T-cell (primary cell): Measurements from ENCODE around the gene ITGB3BP. TPM values are rescaled to one million over a fixed set of nuclear protein-coding genes. Genes with fewer than 3 reads are reported as not detected.
"Not testable (repeated sequence)": the region's sequence is repeated elsewhere in the genome, so short reads cannot be mapped to it uniquely, and the experiment has no call there.

Experiments
- ATAC-seq, 4 experiments: fragments of 200-7000 bp in 3 of 4; fragments of 150-1000 bp in 1 of 4; cut with Tn5 transposase; replicated peaks in 1 of 4; 1 replicate in 3 of 4; 2 replicates in 1 of 4; pipeline ENCODE4 v1.10.0; 2021; ENCODE audit warnings: moderate library complexity in 3 of 4, mild to moderate bottlenecking in 2 of 4, moderate number of reproducible peaks in 1 of 4
- CTCF ChIA-PET, 2 donors: fragments of 300-600 bp; sonication (Branson Sonifier 250); formaldehyde crosslinking; loops; one replicate each; lab custom pipeline; 2022; ENCODE audit warnings: antibody characterized with exemption in 2 of 2; lab: Charles Lee
- POLR2A ChIA-PET, 2 donors: fragments of 300-600 bp; sonication (Branson Sonifier 250); formaldehyde crosslinking; loops; one replicate each; lab custom pipeline; 2022; ENCODE audit warnings: antibody characterized with exemption in 2 of 2; lab: Charles Lee
- DNase-seq, 35 experiments: peaks; one replicate each; pipeline versions ENCODE4 v3.0.0 to v3.0.0-alpha.2; 2013 to 2023
- H3K27ac ChIP-seq: one replicate; pipeline ENCODE4 v1.5.1; 2013; ENCODE audit warnings: low read length
- H3K27me3 ChIP-seq, 2 experiments: replicated peaks in 1 of 2; 1 replicate in 1 of 2; 2 replicates in 1 of 2; pipeline versions ENCODE4 v1.6.1 to v1.7.0; 2013; ENCODE audit warnings: low read length in 1 of 2, mixed read lengths in 1 of 2; ENCODE audit not compliant: control insufficient read depth in 2 of 2, insufficient read depth in 2 of 2; ENCODE audit errors: extremely low read depth in 1 of 2
- H3K36me3 ChIP-seq, 2 donors: 1 replicate in 1 of 2; 2 replicates in 1 of 2; pipeline versions ENCODE4 v1.6.1 to v1.7.0; 2013; ENCODE audit warnings: low read length in 1 of 2; ENCODE audit not compliant: control insufficient read depth in 2 of 2, insufficient read depth in 1 of 2; ENCODE audit errors: extremely low read depth in 1 of 2
- H3K4me1 ChIP-seq, 2 experiments: 1 replicate in 1 of 2; 2 replicates in 1 of 2; pipeline versions ENCODE4 v1.6.1 to v1.7.0; 2013; ENCODE audit warnings: low read length in 2 of 2, mixed read lengths in 1 of 2; ENCODE audit not compliant: insufficient read depth in 2 of 2, control insufficient read depth in 1 of 2; ENCODE audit errors: extremely low read depth in 1 of 2
- H3K4me3 ChIP-seq, 2 donors: 1 replicate in 1 of 2; 2 replicates in 1 of 2; pipeline versions ENCODE4 v1.5.1 to v1.7.0; 2013; ENCODE audit warnings: mild to moderate bottlenecking in 2 of 2, low read length in 1 of 2, moderate library complexity in 1 of 2; ENCODE audit not compliant: control insufficient read depth in 1 of 2; ENCODE audit errors: extremely low read depth in 1 of 2
- H3K9me3 ChIP-seq: 2 replicates; pipeline ENCODE4 v1.7.0; 2013
- H3K27ac Mint-ChIP-seq, 2 donors: one replicate each; pipeline ENCODE4 v1.8.0; 2020 to 2021; ENCODE audit warnings: mild to moderate bottlenecking in 2 of 2, mixed read lengths in 2 of 2
- H3K27me3 Mint-ChIP-seq, 2 donors: one replicate each; pipeline ENCODE4 v1.8.0; 2021 to 2022; ENCODE audit warnings: mixed read lengths in 2 of 2
- H3K36me3 Mint-ChIP-seq: one replicate; pipeline ENCODE4 v1.8.0; 2021; ENCODE audit warnings: mixed read lengths
- H3K4me1 Mint-ChIP-seq, 3 donors: one replicate each; pipeline ENCODE4 v1.8.0; 2020 to 2022; ENCODE audit warnings: mixed read lengths in 3 of 3, mild to moderate bottlenecking in 1 of 3
- H3K4me3 Mint-ChIP-seq, 3 donors: one replicate each; pipeline ENCODE4 v1.8.0; 2020 to 2022; ENCODE audit warnings: mild to moderate bottlenecking in 3 of 3, mixed read lengths in 3 of 3, moderate library complexity in 3 of 3
- H3K9me3 Mint-ChIP-seq, 3 donors: one replicate each; pipeline ENCODE4 v1.8.0; 2020 to 2022; ENCODE audit warnings: mixed read lengths in 3 of 3
- WGBS: methylation state at CpG from one replicate; pipeline ENCODE4 v1.1.5; 2013; ENCODE audit warnings: missing lambda C conversion rate; ENCODE audit not compliant: insufficient coverage; 5-methylcytosine and 5-hydroxymethylcytosine counted together
- total RNA-seq, 35 experiments: library from RNA in 6 of 35; stranded (reverse) in 6 of 35; fragments of 120-200 nt in 1 of 35; gene quantifications; one replicate each; pipeline versions ENCODE4 v1.2.1 to v1.2.4 and lab custom pipeline; 2013 to 2026

ITGB3BP gene
- total RNA-seq, 5 donors from 2014 or later (not counting 1 experiment from before 2014, with no cell fraction given): 16.6 to 27.3 (median 22.5) TPM

- Histone ChIP-seq H3K36me3 (peaks cover 0 to 12% of the 10 kb centered on the region in 2 donors), H3K4me1 (no peaks in the 10 kb centered on the region), H3K9me3 (peaks cover 4% of the 10 kb centered on the region), H3K4me3 (no peak overlapping the region), H3K27me3 (no peaks in the 10 kb centered on the region), H3K27ac (no peak overlapping the region)
- ChIA-PET CTCF (no interaction called here), POLR2A (no interaction called here)
- ATAC-seq (no peak), DNase-seq (no peak)
- H3K36me3 Mint-ChIP-seq: peaks cover 36% of the 10 kb centered on the region
- no peaks in the 10 kb centered on the region for H3K4me1 Mint-ChIP-seq
- H3K9me3 Mint-ChIP-seq: peaks cover 0 to 7% (median 3%) of the 10 kb centered on the region in 3 donors
- H3K4me3 Mint-ChIP-seq: no peak overlapping the region
- H3K27me3 Mint-ChIP-seq: no peaks in the 10 kb centered on the region
- H3K27ac Mint-ChIP-seq: no peak overlapping the region
Measured at GRCh38 chr1:63428815-63429214, 94.2 kb downstream of the ITGB3BP start.

DNA sequence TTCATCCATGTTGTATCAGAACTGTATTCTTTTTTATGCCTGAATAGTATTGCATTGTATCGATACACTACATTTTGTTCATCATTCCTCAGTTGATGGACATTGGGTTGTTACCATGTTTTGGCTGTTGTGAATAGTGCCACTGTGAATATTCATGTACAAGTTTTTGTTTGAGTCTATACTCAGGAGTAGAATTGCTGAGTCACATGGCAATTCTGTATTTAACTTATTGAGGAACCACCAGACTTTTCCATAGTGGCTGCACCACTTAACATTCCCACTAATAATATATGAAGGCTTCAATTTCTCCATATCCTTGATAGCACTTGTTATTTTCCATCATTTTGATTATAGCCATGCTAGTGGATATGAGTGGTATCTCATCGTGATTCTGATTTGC is 99.4 kb downstream of the ITGB3BP start:
- no peaks in the 10 kb centered on the region for H3K27me3 ChIP-seq
- Mint-ChIP-seq H3K27me3 (no peaks in the 10 kb centered on the region), H3K4me1 (no peaks in the 10 kb centered on the region), H3K36me3 (peaks cover 40% of the 10 kb centered on the region), H3K27ac (no peak overlapping the region), H3K4me3 (no peak overlapping the region), H3K9me3 (no peaks in the 10 kb centered on the region)
- H3K27ac ChIP-seq: no peak overlapping the region
- no peak for DNase-seq
- no peaks in the 10 kb centered on the region for H3K9me3 ChIP-seq
- ChIA-PET CTCF (no interaction called here), POLR2A (no interaction called here)
- no CpG with 5 or more reads among the region's 2 CpGs for WGBS
- no peak for ATAC-seq
- peaks cover 0 to 10% of the 10 kb centered on the region in 2 donors for H3K36me3 ChIP-seq
- no peaks in the 10 kb centered on the region for H3K4me1 ChIP-seq
- no peak overlapping the region for H3K4me3 ChIP-seq

DNA sequence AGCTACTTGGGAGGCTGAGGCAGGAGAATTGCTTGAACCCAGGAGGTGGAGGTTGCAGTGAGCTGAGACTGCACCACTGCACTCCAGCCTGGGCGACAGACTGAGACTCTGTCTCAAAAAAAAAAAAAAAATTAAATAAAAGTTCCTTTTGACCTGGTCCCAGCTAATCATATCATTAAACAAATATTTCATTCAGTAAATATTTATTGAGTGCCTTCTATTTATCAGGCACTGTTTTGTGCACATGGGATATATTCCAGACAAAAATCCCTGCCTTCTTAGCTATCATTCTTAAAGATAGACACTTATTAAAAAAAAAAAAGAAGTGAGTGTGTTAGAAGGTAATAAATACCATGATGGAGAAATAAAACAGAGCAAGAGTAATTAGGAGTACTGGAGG is 102.3 kb downstream of the ITGB3BP start:
- H3K27me3 ChIP-seq, H3K4me3 Mint-ChIP-seq, H3K27me3 Mint-ChIP-seq, POLR2A ChIA-PET, H3K4me3 ChIP-seq, H3K9me3 ChIP-seq, DNase-seq, H3K4me1 ChIP-seq, H3K4me1 Mint-ChIP-seq, H3K27ac ChIP-seq, ATAC-seq, H3K27ac Mint-ChIP-seq, H3K9me3 Mint-ChIP-seq: not testable (repeated sequence)
- CTCF ChIA-PET: interaction anchor here in 1 of 2 donors (0.6 kb wide), 1 partner anchor 51 kb away, joined by 3 read pairs; no protein-coding TSS in a partner anchor
- H3K36me3 Mint-ChIP-seq: peaks cover 46% of the 10 kb centered on the region
- no CpG with 5 or more reads among the region's 1 CpG for WGBS
- H3K36me3 ChIP-seq: peaks cover 0 to 10% of the 10 kb centered on the region in 2 donors

DNA sequence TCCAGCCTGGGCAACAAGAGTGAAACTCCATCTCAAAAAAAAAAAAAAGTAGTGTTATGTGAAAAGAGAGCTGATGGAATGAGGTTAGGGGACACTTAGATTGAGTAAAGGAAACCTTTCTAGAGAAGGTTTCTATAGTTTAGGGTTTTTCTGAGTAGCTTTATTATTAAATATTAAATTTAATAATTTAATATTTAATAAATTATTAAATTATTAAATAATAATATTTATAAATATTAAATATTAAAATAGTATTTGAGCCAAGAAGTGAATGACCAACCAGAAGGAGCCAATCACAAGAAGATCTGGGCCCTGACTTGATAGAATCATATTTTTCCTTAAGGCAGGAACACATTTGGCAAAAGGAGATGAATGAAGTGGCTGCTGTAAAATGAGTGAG is 104.9 kb downstream of the ITGB3BP start:
- POLR2A ChIA-PET: no interaction called here
- H3K9me3 Mint-ChIP-seq: no peaks in the 10 kb centered on the region
- H3K36me3 Mint-ChIP-seq: peaks cover 57% of the 10 kb centered on the region
- no peaks in the 10 kb centered on the region for H3K4me1 ChIP-seq
- H3K4me1 Mint-ChIP-seq: no peaks in the 10 kb centered on the region
- peaks cover 0 to 13% of the 10 kb centered on the region in 2 donors for H3K36me3 ChIP-seq
- no peaks in the 10 kb centered on the region for H3K27me3 ChIP-seq
- no peak overlapping the region for H3K4me3 ChIP-seq
- CTCF ChIA-PET: interaction anchor here in 1 of 2 donors (0.6 kb wide), 1 partner anchor 232 kb away, joined by 3 read pairs; no protein-coding TSS in a partner anchor
- no peaks in the 10 kb centered on the region for H3K27me3 Mint-ChIP-seq
- no peak overlapping the region for H3K4me3 Mint-ChIP-seq
- H3K27ac Mint-ChIP-seq: no peak overlapping the region
- H3K27ac ChIP-seq: no peak overlapping the region
- H3K9me3 ChIP-seq: no peaks in the 10 kb centered on the region
- DNase-seq: no peak
- no peak for ATAC-seq

DNA sequence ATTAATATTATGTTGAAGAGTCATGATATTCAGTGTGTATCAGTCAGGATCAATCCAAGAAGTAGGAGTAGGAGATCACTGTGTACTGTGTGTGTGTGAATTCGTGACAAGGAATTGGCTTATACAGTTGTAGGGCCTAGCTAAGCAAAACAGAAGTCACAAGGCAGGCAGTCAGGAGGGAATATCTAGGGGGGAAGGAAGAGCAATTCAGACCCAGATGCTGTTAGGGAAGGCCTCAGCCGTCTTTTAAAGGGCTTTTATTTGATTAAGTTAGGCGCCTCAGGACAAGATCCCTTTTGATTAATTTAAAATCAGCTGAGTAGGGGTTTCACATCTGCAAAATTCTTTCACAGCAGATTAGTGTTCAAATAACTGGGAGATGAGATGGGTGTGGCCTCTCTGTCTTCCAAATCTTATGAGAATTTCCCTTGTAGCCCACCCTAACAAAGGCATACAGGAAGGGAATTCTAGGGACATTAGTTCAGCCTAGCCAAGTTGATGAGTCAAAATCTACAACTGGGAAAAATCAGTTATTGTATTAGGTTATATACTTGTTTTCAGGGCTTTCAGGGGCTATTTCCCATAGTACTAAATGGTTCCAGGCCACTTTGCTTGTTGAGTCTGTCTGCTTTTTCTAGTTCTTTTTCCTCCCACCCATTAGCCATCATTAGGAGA is 108.2 kb downstream of the ITGB3BP start:
- POLR2A ChIA-PET: interaction anchor here (0.6 kb wide), 2 partner anchors 392 to 1123 kb away, joined by 4 read pairs; no protein-coding TSS in a partner anchor
- CTCF ChIA-PET: interaction anchor here in 1 of 2 donors (1.2 kb wide), 1 partner anchor 13 kb away, joined by 4 read pairs; no protein-coding TSS in a partner anchor
- Histone ChIP-seq H3K4me3 (no peak overlapping the region), H3K4me1 (no peaks in the 10 kb centered on the region), H3K36me3 (peaks cover 0 to 18% of the 10 kb centered on the region in 2 donors), H3K27ac (no peak overlapping the region), H3K9me3 (no peaks in the 10 kb centered on the region), H3K27me3 (no peaks in the 10 kb centered on the region)
- no peaks in the 10 kb centered on the region for H3K27me3 Mint-ChIP-seq
- H3K4me1 Mint-ChIP-seq: peaks cover 0 to 3% (median 0%) of the 10 kb centered on the region in 3 donors
- no peak for DNase-seq
- peaks cover 56% of the 10 kb centered on the region for H3K36me3 Mint-ChIP-seq
- no peak for ATAC-seq
- H3K9me3 Mint-ChIP-seq: no peaks in the 10 kb centered on the region
- no peak overlapping the region for H3K4me3 Mint-ChIP-seq
- H3K27ac Mint-ChIP-seq: no peak overlapping the region
- WGBS: 100% methylated on average over 1 of the region's 3 CpGs

- no peaks in the 10 kb centered on the region for H3K9me3 Mint-ChIP-seq
- H3K36me3 Mint-ChIP-seq: peaks cover 55% of the 10 kb centered on the region
- H3K4me3 Mint-ChIP-seq: no peak overlapping the region
- WGBS: no CpG with 5 or more reads among the region's 1 CpG
- peaks cover 0 to 6% (median 0%) of the 10 kb centered on the region in 3 donors for H3K4me1 Mint-ChIP-seq
- DNase-seq: no peak
- no peaks in the 10 kb centered on the region for H3K4me1 ChIP-seq
- POLR2A ChIA-PET: no interaction called here
- no peaks in the 10 kb centered on the region for H3K9me3 ChIP-seq
- no peaks in the 10 kb centered on the region for H3K27me3 Mint-ChIP-seq
- CTCF ChIA-PET: interaction anchor here in 1 of 2 donors (0.5 kb wide), 1 partner anchor 54 kb away, joined by 3 read pairs; no protein-coding TSS in a partner anchor
- no peak overlapping the region for H3K27ac ChIP-seq
- no peaks in the 10 kb centered on the region for H3K27me3 ChIP-seq
- no peak overlapping the region for H3K27ac Mint-ChIP-seq
- no peak overlapping the region for H3K4me3 ChIP-seq
- H3K36me3 ChIP-seq: peaks cover 0 to 15% of the 10 kb centered on the region in 2 donors
- ATAC-seq: no peak
Measured at GRCh38 chr1:63413394-63413793, 109.6 kb downstream of the ITGB3BP start.
